HUES64 (cell line): ENCODE results near the gene CSHL1.
"Not testable (repeated sequence)": the region's sequence is repeated elsewhere in the genome, so short reads cannot be mapped to it uniquely, and the experiment has no call there.

Experiments
- H3K27ac ChIP-seq: 2 replicates; pipeline ENCODE4 v1.7.0; 2013; ENCODE audit warnings: low read depth, low read length, inconsistent platforms
- H3K27me3 ChIP-seq: 2 replicates; pipeline ENCODE4 v1.6.1; 2013; ENCODE audit warnings: mild to moderate bottlenecking, low read length; ENCODE audit not compliant: insufficient read depth
- H3K36me3 ChIP-seq: 2 replicates; pipeline ENCODE4 v1.6.1; 2013; ENCODE audit warnings: mild to moderate bottlenecking, low read length; ENCODE audit not compliant: insufficient read depth
- H3K4me1 ChIP-seq: 2 replicates; pipeline ENCODE4 v1.6.1; 2013; ENCODE audit warnings: mild to moderate bottlenecking, low read length, moderate library complexity; ENCODE audit not compliant: insufficient read depth
- H3K4me3 ChIP-seq: 2 replicates; pipeline ENCODE4 v1.5.1; 2013; ENCODE audit warnings: mild to moderate bottlenecking, low read length, moderate library complexity
- H3K9ac ChIP-seq: 2 replicates; pipeline ENCODE4 v1.6.1; 2013; ENCODE audit warnings: mild to moderate bottlenecking, low read depth, low read length
- H3K9me3 ChIP-seq: 2 replicates; pipeline ENCODE4 v1.6.1; 2013; ENCODE audit warnings: low read depth, low read length; ENCODE audit not compliant: insufficient read depth
- WGBS: fragments of 150-250, 120-280 bp; methylation state at CpG from one replicate; pipeline ENCODE4 v1.1.7; 2013; ENCODE audit warnings: missing lambda C conversion rate; 5-methylcytosine and 5-hydroxymethylcytosine counted together

CSHL1 gene

DNA sequence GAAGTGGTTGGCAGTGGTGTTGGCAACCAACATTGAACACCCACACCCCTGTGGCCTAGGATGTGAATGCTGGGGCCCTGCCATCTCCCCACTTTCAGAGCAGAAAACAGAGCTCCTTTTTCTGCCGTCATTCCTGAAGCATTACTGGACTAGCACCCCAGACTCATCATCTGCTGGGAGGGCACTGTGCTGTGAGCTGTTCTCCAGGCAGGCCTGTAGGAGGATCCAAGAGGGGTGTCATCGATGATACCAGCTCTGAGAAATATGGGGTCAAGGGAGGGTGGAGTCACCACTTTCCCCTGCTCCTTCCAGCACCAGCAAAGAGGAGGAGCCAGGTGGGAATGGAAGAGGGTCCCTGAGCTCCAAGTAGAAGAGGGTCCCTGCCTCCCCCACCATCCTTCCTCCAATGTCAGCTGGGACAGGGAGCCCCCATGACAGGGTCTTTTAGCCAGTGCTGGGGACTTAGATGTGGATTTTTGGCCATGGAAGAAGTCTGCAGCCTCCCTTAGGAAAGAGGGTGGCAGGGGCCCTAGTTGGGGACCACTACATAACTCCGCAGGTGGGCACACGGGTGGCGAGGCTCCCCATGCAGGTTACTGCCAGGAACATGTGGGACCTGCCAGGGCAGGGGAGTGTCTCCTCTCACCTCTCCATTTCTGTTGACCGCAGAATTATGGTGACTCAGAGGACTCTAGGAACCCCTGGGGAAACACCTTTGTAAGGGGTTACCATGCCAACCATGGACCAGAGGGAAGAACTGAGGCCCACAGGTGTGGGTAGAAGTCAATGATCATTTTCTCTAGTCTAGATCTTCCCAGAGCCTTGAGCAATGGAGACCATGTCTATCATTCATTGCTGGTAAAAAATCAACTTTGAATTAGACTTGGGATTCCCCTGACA, 11.9 kb downstream of the CSHL1 start:
- not testable (repeated sequence) for H3K27me3 ChIP-seq, H3K36me3 ChIP-seq, H3K27ac ChIP-seq, H3K4me1 ChIP-seq, H3K4me3 ChIP-seq, H3K9me3 ChIP-seq, H3K9ac ChIP-seq
- WGBS: 82% methylated on average over 6 of the region's 6 CpGs

DNA sequence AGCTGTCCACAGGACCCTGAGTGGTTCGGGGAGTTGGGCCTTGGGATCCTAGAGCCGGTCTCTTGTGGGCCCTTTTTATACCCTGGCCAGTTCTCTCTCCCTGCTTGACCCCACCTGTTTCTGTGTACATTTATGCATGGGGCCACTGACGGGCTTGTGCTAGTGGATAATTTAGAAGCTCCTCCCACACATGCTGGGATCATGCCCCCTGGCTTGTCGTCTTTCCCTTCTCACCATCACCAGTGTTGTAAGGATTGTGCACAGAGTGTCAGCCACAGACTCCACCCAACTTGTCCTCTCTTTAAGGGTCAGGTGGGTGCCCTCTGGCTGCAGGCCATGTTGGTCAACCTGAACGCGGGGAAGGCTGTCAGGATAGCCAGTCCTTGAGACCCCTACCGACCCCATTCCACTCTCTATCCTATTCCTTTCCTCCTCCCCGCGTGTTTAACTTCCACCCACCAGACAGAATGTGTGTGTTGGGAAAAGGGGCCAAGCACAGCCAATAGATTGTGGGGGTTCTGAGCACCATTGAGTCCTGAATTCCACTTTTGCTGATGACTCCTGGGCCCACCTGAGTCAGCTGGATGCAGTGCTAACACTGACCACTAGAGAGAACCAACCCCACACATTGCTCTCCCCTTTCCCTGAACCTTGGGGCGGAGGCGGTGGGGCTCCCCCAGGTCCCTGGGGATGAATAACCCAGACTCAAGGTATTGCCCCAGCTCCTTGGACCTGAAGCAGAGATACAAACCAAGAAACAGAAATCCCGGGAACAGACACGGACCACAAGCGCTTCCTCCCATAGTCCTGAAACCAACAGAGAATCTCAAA, 14.3 kb downstream of the CSHL1 start, which contains the start of gene CSH1:
Gene CSH1 (minus strand): TSS at position 51 of the 831 bp plus-strand sequence. CDS start 63 bp downstream, outside the sequence.
- WGBS: 90% methylated on average over 5 of the region's 14 CpGs
- not testable (repeated sequence) for H3K27ac ChIP-seq, H3K27me3 ChIP-seq, H3K9me3 ChIP-seq, H3K36me3 ChIP-seq, H3K4me1 ChIP-seq, H3K9ac ChIP-seq, H3K4me3 ChIP-seq

DNA sequence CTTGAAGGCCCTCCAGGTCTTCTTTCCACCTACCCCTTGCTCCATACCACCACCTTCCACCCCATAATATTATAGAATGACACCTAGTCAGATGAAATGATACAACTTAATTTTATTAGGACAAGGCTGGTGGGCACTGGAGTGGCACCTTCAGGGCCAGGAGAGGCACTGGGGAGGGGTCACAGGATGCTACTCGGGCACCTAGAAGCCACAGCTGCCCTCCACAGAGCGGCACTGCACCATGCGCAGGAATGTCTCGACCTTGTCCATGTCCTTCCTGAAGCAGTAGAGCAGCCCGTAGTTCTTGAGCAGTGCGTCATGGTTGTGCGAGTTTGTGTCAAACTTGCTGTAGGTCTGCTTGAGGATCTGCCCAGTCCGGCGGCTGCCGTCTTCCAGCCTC, 16.2 kb downstream of the CSHL1 start:
- not testable (repeated sequence) for H3K27ac ChIP-seq, H3K9me3 ChIP-seq, H3K4me3 ChIP-seq, H3K4me1 ChIP-seq, H3K36me3 ChIP-seq, H3K9ac ChIP-seq, H3K27me3 ChIP-seq
- WGBS: 91% methylated on average over 3 of the region's 10 CpGs

DNA sequence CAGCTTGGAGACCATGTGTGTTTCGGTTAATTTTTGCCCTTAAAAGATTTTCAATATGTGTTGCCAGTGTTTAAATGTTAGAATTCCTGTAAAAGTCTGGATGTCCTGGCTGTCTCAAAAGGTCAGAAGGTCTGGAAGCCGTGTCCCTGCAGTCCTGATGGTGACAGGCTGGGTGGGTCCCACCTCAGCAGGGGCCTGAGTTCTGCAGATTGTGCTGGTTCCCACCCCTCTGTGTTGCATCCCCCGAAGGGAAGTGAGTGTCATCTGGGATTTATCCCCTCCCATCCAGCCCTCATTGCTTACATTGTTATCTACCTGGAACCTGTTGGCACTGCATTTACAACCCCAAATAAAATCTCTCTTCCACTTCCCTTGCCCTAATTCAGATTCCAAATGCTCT, 17.0 kb downstream of the CSHL1 start:
- not testable (repeated sequence) for H3K4me1 ChIP-seq, H3K4me3 ChIP-seq
- WGBS: 77% methylated on average over 3 of the region's 3 CpGs

DNA sequence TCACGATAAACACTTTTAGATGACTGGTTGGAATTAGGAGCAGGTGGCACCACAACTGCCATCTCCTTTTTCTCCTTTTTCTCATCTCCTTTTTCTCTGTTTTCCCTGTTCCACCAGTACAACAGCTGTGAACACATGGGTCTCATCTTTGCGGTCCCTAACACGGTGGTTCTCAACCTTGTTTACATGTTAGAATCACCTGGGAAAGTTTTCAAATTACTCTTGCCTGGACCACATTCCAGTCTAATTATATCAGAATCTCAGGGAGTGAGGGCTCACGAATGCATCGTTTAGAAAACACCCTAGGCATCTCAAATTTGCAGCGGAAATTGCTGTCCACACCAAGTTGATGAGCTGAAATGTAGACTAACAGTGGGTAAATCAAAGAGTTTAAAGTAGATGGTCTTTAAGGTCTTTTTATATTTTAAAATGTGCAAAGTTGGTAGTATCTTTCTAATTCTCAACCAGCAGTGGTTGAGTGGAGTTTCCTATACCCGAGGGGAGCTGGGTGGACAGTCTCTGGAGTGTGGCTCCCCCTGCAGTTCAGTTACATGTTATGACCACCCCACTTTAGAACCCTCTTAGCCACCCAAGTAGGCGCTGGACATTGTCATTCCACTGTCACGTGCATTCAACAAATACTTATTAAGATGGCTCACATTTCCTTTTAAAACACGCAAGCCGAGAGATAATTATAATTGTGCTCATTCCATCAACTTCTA, 18.6 kb downstream of the CSHL1 start:
- H3K9ac ChIP-seq, H3K27ac ChIP-seq, H3K9me3 ChIP-seq, H3K4me1 ChIP-seq, H3K36me3 ChIP-seq, H3K27me3 ChIP-seq, H3K4me3 ChIP-seq: not testable (repeated sequence)
- 84% methylated on average over 7 of the region's 11 CpGs for WGBS

More for the DNA sequence above, 17.0 kb downstream of the CSHL1 start:
- H3K27ac ChIP-seq, H3K9me3 ChIP-seq, H3K27me3 ChIP-seq, H3K9ac ChIP-seq, H3K36me3 ChIP-seq: not testable (repeated sequence)

DNA sequence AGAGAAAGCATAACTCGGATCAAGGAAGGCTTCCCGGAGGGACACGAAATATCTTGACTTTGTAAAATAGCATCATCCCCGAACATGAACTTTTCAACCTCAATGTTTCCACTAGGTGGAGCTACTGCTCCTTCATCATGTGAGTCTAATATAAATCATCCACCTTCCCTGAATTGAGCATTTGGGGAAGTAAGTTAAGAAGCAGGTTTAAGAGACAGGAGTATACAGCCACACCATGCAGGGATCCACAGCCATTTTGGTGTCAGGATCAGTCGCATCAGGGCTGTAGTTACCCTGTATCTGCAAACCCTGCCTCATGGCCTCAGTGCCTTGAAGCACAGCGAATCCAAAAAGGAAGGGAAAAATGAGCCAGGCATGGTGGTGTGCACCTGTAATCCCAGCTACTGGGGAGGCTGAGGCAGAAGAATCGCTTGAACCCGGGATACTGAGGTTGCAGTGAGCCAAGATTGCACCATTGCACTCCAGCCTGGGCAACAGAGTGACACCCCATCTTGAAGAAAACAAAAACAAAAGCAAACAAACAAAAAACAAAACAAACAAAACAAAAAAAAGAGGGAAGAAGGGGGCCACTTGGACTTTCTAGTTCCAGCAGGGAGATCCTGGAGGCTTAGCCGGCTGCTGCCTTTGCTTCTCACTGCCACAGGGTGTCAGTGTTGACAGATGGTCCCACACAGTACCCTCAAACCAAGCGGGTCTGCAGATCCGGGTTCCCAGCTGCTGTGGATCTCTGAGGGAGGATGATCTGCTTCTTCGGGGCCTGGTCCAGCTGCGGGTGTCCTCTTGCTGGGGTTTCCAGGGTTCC, 21.8 kb downstream of the CSHL1 start:
- not testable (repeated sequence) for H3K27ac ChIP-seq, H3K4me3 ChIP-seq, H3K4me1 ChIP-seq, H3K27me3 ChIP-seq, H3K9me3 ChIP-seq, H3K9ac ChIP-seq, H3K36me3 ChIP-seq
- 59% methylated on average over 13 of the region's 13 CpGs for WGBS

DNA sequence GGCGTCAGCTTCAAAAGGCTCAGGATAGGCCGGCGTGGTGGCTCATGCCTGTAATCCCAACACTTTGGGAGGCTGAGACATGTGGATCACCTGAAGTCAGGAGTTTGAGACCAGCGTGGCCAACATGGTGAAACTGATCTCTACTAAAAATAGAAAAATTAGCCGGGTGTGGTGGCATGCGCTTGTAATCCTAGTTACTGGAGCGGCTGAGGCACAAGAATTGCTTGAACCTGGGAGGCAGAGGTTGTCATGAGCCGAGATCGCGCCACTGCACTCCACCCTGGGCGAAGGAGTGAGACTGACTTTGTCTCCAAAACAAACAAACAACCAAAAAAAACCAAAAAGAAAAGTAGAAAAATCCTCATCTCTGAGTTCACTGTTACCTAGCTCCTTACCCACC, 25.9 kb downstream of the CSHL1 start:
- not testable (repeated sequence) for H3K9me3 ChIP-seq, H3K4me3 ChIP-seq, H3K9ac ChIP-seq, H3K27ac ChIP-seq, H3K27me3 ChIP-seq, H3K36me3 ChIP-seq, H3K4me1 ChIP-seq
- 95% methylated on average over 11 of the region's 11 CpGs for WGBS

DNA sequence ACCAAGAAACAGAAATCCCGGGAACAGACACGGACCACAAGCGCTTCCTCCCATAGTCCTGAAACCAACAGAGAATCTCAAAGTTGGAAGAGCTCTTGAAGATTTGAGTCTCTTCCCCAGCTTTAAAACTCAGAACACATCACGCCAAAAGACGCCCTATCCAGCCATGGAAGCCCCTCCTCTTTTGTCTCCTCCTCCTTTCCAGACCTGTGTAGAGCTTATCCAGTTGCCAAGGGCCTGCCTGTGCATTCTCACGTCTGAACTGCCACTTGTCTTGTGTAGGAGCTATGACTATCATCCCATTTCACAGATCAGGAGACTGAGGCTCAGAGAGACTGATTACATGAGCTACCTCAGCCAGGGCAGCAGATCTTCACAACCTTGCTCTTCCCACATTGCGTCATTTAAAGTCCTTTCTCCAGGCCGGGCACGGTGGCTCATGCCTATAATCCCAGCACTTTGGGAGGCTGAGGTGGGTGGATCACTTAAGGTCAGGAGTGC, 28.4 kb downstream of the CSHL1 start:
- not testable (repeated sequence) for H3K4me1 ChIP-seq, H3K9ac ChIP-seq, H3K9me3 ChIP-seq, H3K36me3 ChIP-seq, H3K27ac ChIP-seq, H3K4me3 ChIP-seq, H3K27me3 ChIP-seq
- 87% methylated on average over 9 of the region's 9 CpGs for WGBS

DNA sequence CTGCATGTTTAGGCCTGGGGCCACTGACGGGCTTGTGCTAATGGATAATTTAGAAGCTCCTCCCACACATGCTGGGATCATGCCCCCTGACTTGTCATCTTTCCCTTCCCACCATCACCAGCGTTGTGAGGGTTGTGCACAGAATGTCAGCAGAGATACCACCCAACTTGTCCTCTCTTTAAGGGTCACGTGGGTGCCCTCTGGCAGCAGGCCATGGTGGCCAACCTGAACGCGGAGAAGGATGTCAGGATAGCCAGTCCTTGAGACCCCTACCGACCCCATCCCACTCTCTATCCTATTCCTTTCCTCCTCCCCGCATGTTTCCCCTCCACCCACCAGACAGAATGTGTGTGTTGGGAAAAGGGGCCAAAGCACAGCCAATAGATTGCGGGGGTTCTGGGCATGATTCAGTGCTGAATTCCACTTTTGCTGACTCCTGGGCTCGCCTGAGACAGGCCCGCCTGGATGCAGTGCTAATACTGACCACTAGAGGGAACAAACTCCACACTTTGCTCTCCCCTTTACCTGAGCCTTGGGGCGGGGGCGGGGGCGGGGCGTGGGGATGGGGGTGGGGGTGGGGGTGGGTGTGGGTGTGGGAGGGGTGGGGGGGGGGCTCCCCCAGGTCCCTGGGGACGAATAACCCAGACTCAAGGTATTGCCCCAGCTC, 29.0 kb downstream of the CSHL1 start, which contains the start of gene GH2:
Gene GH2 (minus strand): TSS at position 10 of the 667 bp plus-strand sequence. CDS start 143 bp downstream, outside the sequence.
- Histone ChIP-seq H3K27ac (no peak within 1 kb of the TSS; the same call in 1 of the 2 replicates), H3K9me3 (no peaks in the 10 kb centered on the region), H3K4me3 (no peak within 1 kb of the TSS), H3K4me1 (peaks cover 5% of the 10 kb centered on the region; the same call in 1 of the 2 replicates), H3K36me3 (no peaks in the 10 kb centered on the region), H3K27me3 (no peaks in the 10 kb centered on the region), H3K9ac (peak within 1 kb of the TSS; percentile 7; the same call in 1 of the 2 replicates)
- WGBS: 62% methylated on average over 9 of the region's 15 CpGs

DNA sequence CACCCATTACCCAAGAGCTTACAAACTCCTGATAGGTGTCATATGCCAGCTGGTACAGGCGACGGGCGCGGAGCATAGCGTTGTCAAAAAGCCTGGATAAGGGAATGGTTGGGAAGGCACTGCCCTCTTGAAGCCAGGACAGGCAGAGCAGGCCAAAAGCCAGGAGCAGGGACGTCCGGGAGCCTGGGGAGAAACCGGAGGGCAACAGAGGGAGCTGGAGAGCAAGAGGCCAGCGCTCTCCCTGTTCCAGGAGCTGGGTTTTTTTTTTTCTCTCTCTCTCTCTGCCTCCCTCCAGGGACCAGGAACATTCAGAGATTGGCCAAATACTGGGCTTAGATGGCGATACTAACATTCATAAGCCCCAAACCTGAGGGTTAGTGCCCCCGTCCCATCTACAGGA, 29.7 kb downstream of the CSHL1 start:
- 60% methylated on average over 11 of the region's 11 CpGs for WGBS
- H3K9ac ChIP-seq: peak overlapping the region; percentile 7; the same call in 1 of the 2 replicates
- H3K4me3 ChIP-seq: not testable (repeated sequence)

More for the DNA sequence above, 29.7 kb downstream of the CSHL1 start:
- H3K4me1 ChIP-seq, H3K27me3 ChIP-seq, H3K9me3 ChIP-seq, H3K27ac ChIP-seq, H3K36me3 ChIP-seq: not testable (repeated sequence)
